ENCODE data around the gene HMCN1.

DNA sequence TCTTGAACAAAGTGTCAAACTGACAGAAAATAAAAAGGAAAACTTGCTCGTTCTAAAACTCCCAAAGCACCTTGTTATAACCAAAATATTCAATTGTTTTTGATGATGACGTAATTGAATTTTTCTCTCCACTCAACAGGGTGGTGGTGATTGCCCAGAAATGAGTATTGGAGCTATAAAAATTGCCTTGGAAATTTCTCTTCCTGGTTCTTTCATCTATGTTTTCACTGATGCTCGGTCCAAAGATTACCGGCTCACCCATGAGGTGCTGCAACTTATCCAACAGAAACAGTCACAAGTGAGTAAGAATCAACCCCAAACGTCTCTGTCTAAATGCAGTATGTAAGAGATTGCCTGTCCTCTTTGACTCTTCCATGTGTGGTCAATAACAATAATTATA, 130.1 kb downstream of the HMCN1 start:
- TF ChIP-seq, protein P1, sequence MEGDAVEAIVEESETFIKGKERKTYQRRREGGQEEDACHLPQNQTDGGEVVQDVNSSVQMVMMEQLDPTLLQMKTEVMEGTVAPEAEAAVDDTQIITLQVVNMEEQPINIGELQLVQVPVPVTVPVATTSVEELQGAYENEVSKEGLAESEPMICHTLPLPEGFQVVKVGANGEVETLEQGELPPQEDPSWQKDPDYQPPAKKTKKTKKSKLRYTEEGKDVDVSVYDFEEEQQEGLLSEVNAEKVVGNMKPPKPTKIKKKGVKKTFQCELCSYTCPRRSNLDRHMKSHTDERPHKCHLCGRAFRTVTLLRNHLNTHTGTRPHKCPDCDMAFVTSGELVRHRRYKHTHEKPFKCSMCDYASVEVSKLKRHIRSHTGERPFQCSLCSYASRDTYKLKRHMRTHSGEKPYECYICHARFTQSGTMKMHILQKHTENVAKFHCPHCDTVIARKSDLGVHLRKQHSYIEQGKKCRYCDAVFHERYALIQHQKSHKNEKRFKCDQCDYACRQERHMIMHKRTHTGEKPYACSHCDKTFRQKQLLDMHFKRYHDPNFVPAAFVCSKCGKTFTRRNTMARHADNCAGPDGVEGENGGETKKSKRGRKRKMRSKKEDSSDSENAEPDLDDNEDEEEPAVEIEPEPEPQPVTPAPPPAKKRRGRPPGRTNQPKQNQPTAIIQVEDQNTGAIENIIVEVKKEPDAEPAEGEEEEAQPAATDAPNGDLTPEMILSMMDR (conservative IDR thresholded peaks at IDR 0.05 in 1 of 2, IDR thresholded peaks at IDR 0.05 in 1 of 2; ENCODE audit: low read depth in 1 of 2, low read length in 2 of 2), result no peak
- no peak for TF ChIP-seq EZH2 (IDR thresholded peaks at IDR 0.05; ENCODE audit: low read length, missing control alignments)
